ENCODE results near the gene COLEC12.

The COLEC12 gene

DNA sequence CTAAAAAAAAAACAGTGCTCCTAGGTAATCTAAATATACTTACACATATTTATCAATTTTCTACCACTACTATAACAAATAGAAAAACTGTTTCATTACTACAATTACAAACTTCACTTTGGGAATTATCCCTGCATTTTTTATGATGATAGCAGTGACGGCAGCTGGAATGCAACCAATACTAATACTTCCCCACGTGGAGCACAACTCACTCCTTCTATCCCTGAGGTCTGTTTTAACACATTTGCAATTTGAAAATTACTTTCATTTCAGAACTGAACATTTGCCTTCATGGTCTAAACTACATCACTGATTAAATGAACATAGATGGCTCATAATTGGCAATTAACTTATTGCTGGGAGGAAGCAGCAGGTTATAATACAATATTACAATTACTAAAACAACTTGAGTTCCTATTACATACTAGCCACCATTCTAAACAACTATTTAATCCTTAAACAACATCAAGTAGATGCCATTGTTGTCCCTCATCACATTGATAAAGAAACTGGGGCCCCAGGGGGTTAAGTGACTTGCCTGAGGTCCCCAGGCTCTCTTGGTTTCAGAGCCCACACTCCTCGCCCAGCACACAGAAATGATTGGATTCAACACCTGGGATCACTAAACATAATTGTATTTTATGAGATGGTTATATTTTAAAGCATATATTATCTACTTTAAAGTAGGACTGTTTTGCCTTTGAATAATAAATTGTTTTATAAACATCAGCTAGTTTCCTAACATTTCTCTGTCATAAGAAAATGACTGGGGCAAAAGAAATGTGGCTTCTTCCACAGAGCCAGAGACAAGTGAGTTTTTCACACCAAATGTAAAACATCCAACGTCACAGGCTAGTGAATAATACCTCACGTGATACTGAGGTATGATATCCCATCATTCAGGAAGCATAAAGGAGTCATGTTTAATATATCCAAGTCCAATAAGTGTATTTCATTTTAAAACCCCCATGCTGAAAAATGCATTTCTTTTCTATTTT is 6.2 kb downstream of the COLEC12 start:
- no peak overlapping the region for H3K18ac ChIP-seq (ENCODE audit: low read length)
- no peak overlapping the region for H2AK5ac ChIP-seq (ENCODE audit: low read length)
- no peak overlapping the region for H2BK12ac ChIP-seq (ENCODE audit: low read length)
- no peak overlapping the region for H3K27ac ChIP-seq (ENCODE audit: low read depth, low read length)
- H4K8ac ChIP-seq (ENCODE audit: low read depth, low read length): no peak overlapping the region
- H3K79me2 ChIP-seq (ENCODE audit: control insufficient read depth, insufficient read depth, low read length, poor library complexity): peaks cover 2% of the 10 kb centered on the region
- no peaks in the 10 kb centered on the region for H3K9me3 ChIP-seq (ENCODE audit: insufficient read depth, low read depth, low read length)
- no peak overlapping the region for H4K91ac ChIP-seq (ENCODE audit: low read depth, low read length)
- peaks cover 3% of the 10 kb centered on the region for H3K79me1 ChIP-seq (ENCODE audit: low read length)
- H3K4me1 ChIP-seq (ENCODE audit: control insufficient read depth in 1 of 2, insufficient read depth in 2 of 2, low read length in 2 of 2): peaks cover 10 to 20% of the 10 kb centered on the region in 2 experiments
- H2BK5ac ChIP-seq (ENCODE audit: low read depth, low read length, poor library complexity): no peak overlapping the region
- no peak overlapping the region for H2BK120ac ChIP-seq (ENCODE audit: insufficient read depth, low read length, poor library complexity)
- H4K12ac ChIP-seq (ENCODE audit: low read depth, low read length): no peak overlapping the region
- no CpG with 5 or more reads among the region's 5 CpGs for WGBS (ENCODE audit: extremely low coverage, insufficient coverage, insufficient read length)
- H3K9ac ChIP-seq (ENCODE audit: low read length): no peak overlapping the region
- H3K27me3 ChIP-seq (ENCODE audit: insufficient read depth, low read length): peaks cover 2% of the 10 kb centered on the region
- no peak overlapping the region for H3K4me3 ChIP-seq (ENCODE audit: low read depth, low read length)
- no peak overlapping the region for H2AFZ ChIP-seq (ENCODE audit: insufficient read depth, low read length, poor library complexity)
- no peak overlapping the region for H3K23ac ChIP-seq (ENCODE audit: low read length)
- no peak overlapping the region for H3K4me2 ChIP-seq (ENCODE audit: low read length)
- no peak overlapping the region for H3K14ac ChIP-seq (ENCODE audit: low read length)
- no peak overlapping the region for H3K4ac ChIP-seq (ENCODE audit: low read depth, low read length)
- no peak for DNase-seq
- H3K36me3 ChIP-seq (ENCODE audit: control insufficient read depth in 1 of 2, insufficient read depth in 2 of 2, low read length in 2 of 2): no peaks in the 10 kb centered on the region

DNA sequence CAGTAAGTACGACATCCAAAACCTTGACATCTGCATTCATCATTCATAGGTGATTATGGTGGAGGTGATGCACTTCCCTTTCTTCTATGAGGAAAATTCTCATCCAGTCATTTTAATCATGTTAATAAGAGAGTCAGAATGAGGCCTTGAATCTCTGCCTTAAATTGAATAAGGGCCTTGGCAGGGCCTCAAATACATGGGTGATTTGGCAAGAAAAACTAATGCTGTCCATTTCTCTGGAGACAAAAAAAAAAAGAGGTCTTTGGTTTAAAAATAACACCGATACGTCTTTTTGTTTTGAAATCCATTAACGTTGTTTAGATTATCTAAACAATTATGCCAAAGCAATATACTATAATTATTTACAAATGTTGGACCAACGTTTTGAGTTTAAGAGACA is 8.1 kb downstream of the COLEC12 start:
- H3K23ac ChIP-seq (ENCODE audit: low read length): no peak overlapping the region
- H3K79me1 ChIP-seq (ENCODE audit: low read length): peaks cover 3% of the 10 kb centered on the region
- no peak overlapping the region for H4K91ac ChIP-seq (ENCODE audit: low read depth, low read length)
- H2BK120ac ChIP-seq (ENCODE audit: insufficient read depth, low read length, poor library complexity): no peak overlapping the region
- H3K18ac ChIP-seq (ENCODE audit: low read length): no peak overlapping the region
- H3K9ac ChIP-seq (ENCODE audit: low read length): no peak overlapping the region
- H3K4me3 ChIP-seq (ENCODE audit: low read depth, low read length): no peak overlapping the region
- no peak for DNase-seq
- no peaks in the 10 kb centered on the region for H3K27me3 ChIP-seq (ENCODE audit: insufficient read depth, low read length)
- no peak overlapping the region for H2BK12ac ChIP-seq (ENCODE audit: low read length)
- no peak overlapping the region for H3K27ac ChIP-seq (ENCODE audit: low read depth, low read length)
- H2AFZ ChIP-seq (ENCODE audit: insufficient read depth, low read length, poor library complexity): no peak overlapping the region
- H4K12ac ChIP-seq (ENCODE audit: low read depth, low read length): no peak overlapping the region
- no CpG with 5 or more reads among the region's 5 CpGs for WGBS (ENCODE audit: extremely low coverage, insufficient coverage, insufficient read length)
- H3K9me3 ChIP-seq (ENCODE audit: insufficient read depth, low read depth, low read length): no peaks in the 10 kb centered on the region
- H3K4me1 ChIP-seq (ENCODE audit: control insufficient read depth in 1 of 2, insufficient read depth in 2 of 2, low read length in 2 of 2): peaks cover 10 to 13% of the 10 kb centered on the region in 2 experiments
- no peak overlapping the region for H2BK5ac ChIP-seq (ENCODE audit: low read depth, low read length, poor library complexity)
- no peak overlapping the region for H3K4ac ChIP-seq (ENCODE audit: low read depth, low read length)
- no peak overlapping the region for H3K14ac ChIP-seq (ENCODE audit: low read length)
- peaks cover 2% of the 10 kb centered on the region for H3K79me2 ChIP-seq (ENCODE audit: control insufficient read depth, insufficient read depth, low read length, poor library complexity)
- no peak overlapping the region for H4K8ac ChIP-seq (ENCODE audit: low read depth, low read length)
- no peak overlapping the region for H2AK5ac ChIP-seq (ENCODE audit: low read length)
- no peak overlapping the region for H3K4me2 ChIP-seq (ENCODE audit: low read length)
- H3K36me3 ChIP-seq (ENCODE audit: control insufficient read depth in 1 of 2, insufficient read depth in 2 of 2, low read length in 2 of 2): no peaks in the 10 kb centered on the region

DNA sequence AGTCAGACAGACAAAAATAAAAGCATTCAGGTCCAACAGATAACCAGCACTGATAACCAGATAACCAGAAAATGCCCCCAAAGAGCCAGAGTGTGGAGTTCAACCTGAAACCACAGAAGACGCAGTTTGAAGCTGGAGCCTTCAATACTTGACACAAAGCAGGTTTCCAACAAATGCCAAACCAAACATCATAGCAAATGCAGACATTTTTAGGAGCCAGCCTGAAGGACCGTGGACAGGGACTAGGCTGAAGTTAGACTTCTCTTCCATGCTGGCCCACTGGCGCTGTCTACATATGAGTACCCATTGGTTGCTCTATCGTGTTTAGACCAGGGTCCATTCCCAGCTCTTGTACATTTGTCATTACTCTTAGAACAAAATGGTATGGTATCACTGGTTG is 9.9 kb downstream of the COLEC12 start:
- Histone ChIP-seq H3K4me2 (ENCODE audit: low read length) (no peak overlapping the region), H4K12ac (ENCODE audit: low read depth, low read length) (no peak overlapping the region), H2AK5ac (ENCODE audit: low read length) (no peak overlapping the region), H3K27me3 (ENCODE audit: insufficient read depth, low read length) (no peaks in the 10 kb centered on the region), H2BK5ac (ENCODE audit: low read depth, low read length, poor library complexity) (no peak overlapping the region), H3K79me1 (ENCODE audit: low read length) (peaks cover 3% of the 10 kb centered on the region), H3K9me3 (ENCODE audit: insufficient read depth, low read depth, low read length) (no peaks in the 10 kb centered on the region), H3K18ac (ENCODE audit: low read length) (no peak overlapping the region), H3K27ac (ENCODE audit: low read depth, low read length) (no peak overlapping the region), H3K14ac (ENCODE audit: low read length) (no peak overlapping the region), H3K4me1 (ENCODE audit: control insufficient read depth in 1 of 2, insufficient read depth in 2 of 2, low read length in 2 of 2) (peaks cover 10 to 13% of the 10 kb centered on the region in 2 experiments), H2BK12ac (ENCODE audit: low read length) (no peak overlapping the region), H4K8ac (ENCODE audit: low read depth, low read length) (no peak overlapping the region), H4K91ac (ENCODE audit: low read depth, low read length) (no peak overlapping the region), H3K9ac (ENCODE audit: low read length) (no peak overlapping the region), H2AFZ (ENCODE audit: insufficient read depth, low read length, poor library complexity) (no peak overlapping the region), H2BK120ac (ENCODE audit: insufficient read depth, low read length, poor library complexity) (no peak overlapping the region), H3K4ac (ENCODE audit: low read depth, low read length) (no peak overlapping the region), H3K36me3 (ENCODE audit: control insufficient read depth in 1 of 2, insufficient read depth in 2 of 2, low read length in 2 of 2) (no peaks in the 10 kb centered on the region), H3K79me2 (ENCODE audit: control insufficient read depth, insufficient read depth, low read length, poor library complexity) (peaks cover 2% of the 10 kb centered on the region), H3K23ac (ENCODE audit: low read length) (no peak overlapping the region), H3K4me3 (ENCODE audit: low read depth, low read length) (no peak overlapping the region)
- WGBS (ENCODE audit: extremely low coverage, insufficient coverage, insufficient read length): no CpG with 5 or more reads among the region's 4 CpGs
- no peak for DNase-seq

DNA sequence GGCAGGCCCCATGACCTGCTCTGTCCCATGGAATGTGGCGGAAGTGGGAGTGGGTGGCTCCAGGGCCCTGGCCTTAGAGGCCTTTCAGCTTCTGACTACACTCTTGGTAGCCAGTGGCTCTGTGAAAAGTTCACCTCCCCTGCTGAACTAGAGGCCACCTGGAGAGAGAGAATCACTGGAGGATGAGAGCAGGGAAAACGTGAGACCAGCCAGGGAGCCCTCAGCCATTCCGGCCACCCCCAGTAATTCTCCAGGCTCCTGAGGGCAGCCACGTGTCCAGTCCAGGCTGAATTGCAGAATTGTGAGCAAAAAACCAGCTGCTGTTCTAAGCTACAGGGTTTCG is 10.5 kb downstream of the COLEC12 start:
- peaks cover 3% of the 10 kb centered on the region for H3K79me1 ChIP-seq (ENCODE audit: low read length)
- no peak overlapping the region for H2AK5ac ChIP-seq (ENCODE audit: low read length)
- H2BK120ac ChIP-seq (ENCODE audit: insufficient read depth, low read length, poor library complexity): peak overlapping the region; percentile 27
- no peaks in the 10 kb centered on the region for H3K36me3 ChIP-seq (ENCODE audit: control insufficient read depth in 1 of 2, insufficient read depth in 2 of 2, low read length in 2 of 2)
- peak overlapping the region; percentile 74 for H2BK12ac ChIP-seq (ENCODE audit: low read length)
- peaks cover 10 to 13% of the 10 kb centered on the region in 2 experiments for H3K4me1 ChIP-seq (ENCODE audit: control insufficient read depth in 1 of 2, insufficient read depth in 2 of 2, low read length in 2 of 2)
- H4K91ac ChIP-seq (ENCODE audit: low read depth, low read length): peak overlapping the region; percentile 2
- no CpG with 5 or more reads among the region's 5 CpGs for WGBS (ENCODE audit: extremely low coverage, insufficient coverage, insufficient read length)
- H3K9ac ChIP-seq (ENCODE audit: low read length): no peak overlapping the region
- H2BK5ac ChIP-seq (ENCODE audit: low read depth, low read length, poor library complexity): peak overlapping the region; percentile 4
- peaks cover 2% of the 10 kb centered on the region for H3K79me2 ChIP-seq (ENCODE audit: control insufficient read depth, insufficient read depth, low read length, poor library complexity)
- H3K4ac ChIP-seq (ENCODE audit: low read depth, low read length): no peak overlapping the region
- H2AFZ ChIP-seq (ENCODE audit: insufficient read depth, low read length, poor library complexity): peak overlapping the region; percentile 0
- no peak overlapping the region for H3K4me3 ChIP-seq (ENCODE audit: low read depth, low read length)
- no peak overlapping the region for H4K12ac ChIP-seq (ENCODE audit: low read depth, low read length)
- no peak overlapping the region for H3K27ac ChIP-seq (ENCODE audit: low read depth, low read length)
- H3K27me3 ChIP-seq (ENCODE audit: insufficient read depth, low read length): no peaks in the 10 kb centered on the region
- no peaks in the 10 kb centered on the region for H3K9me3 ChIP-seq (ENCODE audit: insufficient read depth, low read depth, low read length)
- H3K23ac ChIP-seq (ENCODE audit: low read length): no peak overlapping the region
- H3K14ac ChIP-seq (ENCODE audit: low read length): no peak overlapping the region
- DNase-seq: peak; percentile 33 to 44
- H3K4me2 ChIP-seq (ENCODE audit: low read length): peak overlapping the region; percentile 10
- H3K18ac ChIP-seq (ENCODE audit: low read length): peak overlapping the region; percentile 74
- no peak overlapping the region for H4K8ac ChIP-seq (ENCODE audit: low read depth, low read length)
